Measurements from ENCODE around the gene NAALADL2.

NAALADL2 gene

DNA sequence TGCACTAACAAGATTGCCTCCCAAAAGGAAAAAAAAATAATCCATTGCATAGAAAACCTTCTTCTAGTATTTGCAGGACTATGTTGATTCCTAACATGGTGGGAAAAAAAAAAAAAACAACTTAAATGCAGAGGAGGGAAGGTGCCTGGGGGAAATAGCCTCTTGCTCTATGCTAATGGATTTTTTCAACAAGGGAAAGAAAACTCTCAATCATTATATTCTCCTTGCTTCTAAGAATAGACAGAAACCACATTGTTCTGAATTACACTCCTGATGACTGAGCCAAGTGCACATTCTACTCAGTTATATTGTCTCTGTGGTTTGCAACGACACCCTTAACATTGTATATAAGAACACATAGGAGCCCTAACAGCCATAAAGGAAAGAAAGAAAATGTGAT lies 760.2 kb downstream of the NAALADL2 start:
- DNase-seq = no peak

DNA sequence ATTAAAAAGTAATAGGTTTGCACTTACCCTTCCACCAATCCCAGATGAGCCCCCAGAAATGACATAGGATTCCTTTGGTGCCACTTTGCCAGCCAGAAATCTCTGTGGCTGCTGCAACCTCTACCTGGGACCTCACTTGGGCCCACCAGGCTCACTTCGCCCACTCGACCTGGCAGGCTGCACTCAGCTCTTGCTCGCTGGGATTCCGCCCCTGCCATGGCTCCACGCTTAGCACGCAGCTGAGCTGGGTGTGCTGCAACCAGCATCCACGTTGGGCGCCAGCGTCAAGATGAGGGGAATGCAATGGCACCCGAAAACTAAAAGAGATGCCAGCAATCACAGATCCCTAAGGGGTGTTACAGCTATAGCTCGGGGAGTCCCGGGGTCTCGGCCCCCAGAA lies 761.0 kb downstream of the NAALADL2 start:
- DNase-seq = no peak

DNA sequence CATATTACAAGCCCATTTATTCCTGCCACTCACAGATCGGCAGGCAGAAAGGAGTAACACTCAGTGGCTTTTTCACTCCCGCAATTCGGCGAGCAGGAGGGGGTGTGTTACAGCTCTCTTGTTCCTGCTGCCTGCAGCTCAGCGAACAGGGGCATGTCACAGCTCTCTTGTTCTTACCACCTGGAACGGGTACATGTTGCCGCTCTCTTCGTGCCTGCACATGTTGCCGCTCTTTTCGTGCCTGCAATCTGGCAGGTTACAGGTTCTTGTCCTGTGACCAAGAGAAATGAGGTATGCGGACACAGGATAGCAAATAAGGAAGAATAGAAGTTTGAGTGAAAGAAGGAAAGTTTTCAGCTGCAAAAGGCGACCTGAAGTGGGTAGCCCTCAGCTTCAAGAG lies 761.4 kb downstream of the NAALADL2 start:
- no peak for DNase-seq

DNA sequence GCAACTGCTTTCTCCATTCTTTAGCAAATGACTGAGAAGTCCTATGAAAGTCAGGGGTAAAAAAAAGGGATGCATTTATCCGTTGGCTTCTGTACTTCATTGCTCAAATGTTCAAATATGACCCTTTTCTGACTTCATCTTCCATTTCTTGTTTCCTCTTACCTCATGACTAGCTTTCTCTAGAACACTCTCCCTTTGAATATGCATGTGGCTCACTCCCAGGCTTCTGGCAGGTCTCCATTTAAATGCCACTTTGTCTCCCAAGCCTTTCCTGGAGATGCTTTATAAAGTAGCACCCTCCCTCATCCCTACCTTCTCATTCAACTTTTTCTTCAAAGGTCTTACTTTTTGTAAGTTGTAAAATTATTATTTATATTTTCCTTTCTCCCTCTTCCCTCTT lies 781.8 kb downstream of the NAALADL2 start:
- no peak for DNase-seq

DNA sequence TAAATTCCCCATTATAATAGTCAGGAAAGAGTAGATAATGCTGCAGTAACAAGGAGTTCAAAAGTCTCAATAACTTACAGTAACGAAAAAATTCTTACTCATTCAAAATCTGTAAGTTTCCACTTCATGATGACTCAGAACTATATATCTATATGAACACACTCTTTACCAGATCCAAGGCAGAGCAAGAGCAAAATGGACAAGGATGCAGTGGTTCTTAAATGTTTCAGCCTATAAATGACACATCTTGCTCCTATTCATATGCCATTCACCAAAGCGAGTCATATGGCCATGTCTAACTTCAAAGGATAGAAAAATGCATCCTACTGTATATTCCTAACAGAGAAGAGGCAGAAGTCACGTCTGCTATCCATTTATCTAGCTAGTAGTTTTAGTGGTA lies 787.7 kb downstream of the NAALADL2 start:
- DNase-seq = no peak

DNA sequence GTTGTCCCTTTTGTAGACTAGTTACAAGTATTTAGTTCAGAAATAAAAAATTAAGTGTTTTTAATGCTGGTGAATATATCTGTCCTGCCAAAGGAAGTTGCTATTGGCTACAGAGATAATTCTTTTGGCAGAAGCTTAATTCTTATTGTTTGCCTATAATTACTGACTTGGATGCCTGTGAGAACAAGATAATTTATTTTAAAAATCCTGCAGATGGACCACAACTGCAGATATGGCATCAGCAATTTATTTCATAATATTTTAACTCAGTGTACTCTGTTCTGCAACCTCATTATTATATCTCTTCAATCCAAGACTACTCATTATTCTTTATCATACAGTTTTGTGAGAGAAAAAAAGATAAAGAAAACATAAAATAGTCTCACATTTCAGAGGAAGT lies 789.8 kb downstream of the NAALADL2 start:
- no peak for DNase-seq

DNA sequence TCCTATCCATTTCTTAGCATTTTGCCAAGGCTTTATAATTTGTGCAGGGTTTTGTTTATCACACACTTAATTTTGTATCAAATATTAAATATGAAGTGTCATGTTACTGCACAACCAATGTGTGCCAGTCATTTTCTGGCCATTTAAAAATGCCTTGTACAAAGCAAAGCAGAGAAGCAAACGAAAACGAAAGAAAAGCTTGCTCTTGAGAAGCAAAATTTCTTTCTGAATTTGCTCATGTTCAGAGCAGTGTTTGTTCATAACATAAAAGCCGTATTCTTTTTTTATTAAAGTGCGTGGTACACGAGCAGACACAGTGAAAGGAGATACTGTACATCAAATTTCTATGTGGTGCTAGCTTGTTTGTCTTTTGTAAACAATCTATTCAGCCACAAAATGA lies 792.6 kb downstream of the NAALADL2 start:
- no peak for DNase-seq

DNA sequence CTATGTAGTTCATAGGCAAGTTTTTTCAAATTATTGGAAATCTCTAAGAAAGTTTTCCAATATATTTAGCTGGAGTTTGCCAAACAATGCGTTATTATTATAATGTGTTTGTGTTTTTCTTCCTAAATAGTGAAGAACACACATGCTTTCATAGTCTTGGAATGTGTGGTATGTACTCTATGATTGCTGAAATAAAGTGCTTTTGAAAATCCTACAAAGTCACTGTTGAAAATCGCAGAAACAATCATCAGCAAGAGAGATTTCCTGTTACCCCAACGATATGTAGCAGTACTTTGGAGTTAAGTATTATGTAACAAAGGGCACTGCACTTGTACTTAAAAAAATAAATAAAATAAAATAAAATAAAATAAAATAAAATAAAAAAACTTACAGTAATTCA lies 796.2 kb downstream of the NAALADL2 start:
- no peak for DNase-seq

DNA sequence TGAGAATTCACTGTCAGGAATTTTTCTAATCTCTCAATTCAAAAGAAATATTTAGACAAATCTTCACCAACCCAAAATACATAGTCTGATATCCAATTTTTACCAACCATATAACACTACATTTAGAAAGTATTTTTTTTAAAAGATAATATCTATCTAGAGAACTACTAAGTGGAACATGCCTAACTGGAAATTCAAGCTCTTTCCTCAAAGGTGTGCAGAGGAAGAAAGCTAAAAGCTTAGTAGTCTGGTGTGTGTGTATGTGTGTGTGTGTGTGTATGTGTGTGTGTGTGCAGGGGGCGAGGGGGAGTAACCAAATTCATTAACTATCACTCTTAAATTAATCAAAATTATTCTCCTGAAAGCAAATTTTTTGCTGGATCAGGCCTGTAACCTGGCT lies 797.3 kb downstream of the NAALADL2 start:
- no peak for DNase-seq

DNA sequence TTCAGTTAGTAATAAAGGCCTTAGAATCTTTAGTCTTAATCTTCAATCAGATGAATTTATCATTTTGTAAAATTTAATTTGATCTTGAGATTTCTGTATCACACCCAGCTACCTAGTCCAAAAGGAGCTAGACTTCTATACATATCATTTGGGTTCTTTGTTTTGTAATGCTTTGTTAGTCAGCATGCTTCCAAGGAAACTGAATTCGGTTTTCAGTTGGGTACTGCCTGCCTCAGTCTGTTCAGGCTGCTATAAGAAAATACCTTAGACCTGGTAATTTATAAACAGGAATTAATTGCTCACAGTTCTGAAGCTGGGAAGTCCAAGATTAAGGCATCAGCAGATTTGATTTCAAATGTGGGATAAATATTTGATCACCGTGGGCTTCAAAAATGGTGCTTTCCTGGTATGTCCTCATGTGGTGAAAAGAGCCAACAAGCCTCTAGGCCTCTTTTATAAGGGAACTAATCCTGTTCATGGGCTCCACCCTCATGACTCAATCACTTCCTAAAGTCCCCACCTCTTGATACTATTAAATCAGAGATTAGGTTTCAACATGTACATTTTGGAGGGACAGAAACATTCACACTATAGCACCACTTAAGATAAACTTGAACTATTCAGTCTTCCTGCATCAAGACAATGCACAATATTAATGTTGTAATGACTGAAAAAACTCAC lies 800.7 kb downstream of the NAALADL2 start:
- DNase-seq = no peak

DNA sequence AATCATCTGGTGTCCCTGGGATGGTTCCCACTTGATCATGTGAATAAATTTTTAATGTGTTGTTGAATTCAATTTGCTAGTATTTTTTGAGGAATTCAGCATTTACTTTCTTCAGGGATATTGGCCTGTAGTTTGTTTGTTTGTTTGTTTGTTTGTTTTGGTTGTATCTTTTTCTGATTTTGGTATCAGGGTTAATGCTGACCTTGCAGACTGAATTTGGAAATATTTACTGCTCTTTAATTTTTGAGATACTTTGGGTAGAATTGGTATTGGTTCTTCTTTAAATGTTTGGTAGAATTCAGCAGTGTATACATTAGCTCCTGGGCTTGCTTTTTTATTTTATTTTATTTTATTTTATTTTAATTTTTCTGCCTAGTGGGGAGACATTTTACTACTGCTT lies 803.7 kb downstream of the NAALADL2 start:
- no peak for DNase-seq

DNA sequence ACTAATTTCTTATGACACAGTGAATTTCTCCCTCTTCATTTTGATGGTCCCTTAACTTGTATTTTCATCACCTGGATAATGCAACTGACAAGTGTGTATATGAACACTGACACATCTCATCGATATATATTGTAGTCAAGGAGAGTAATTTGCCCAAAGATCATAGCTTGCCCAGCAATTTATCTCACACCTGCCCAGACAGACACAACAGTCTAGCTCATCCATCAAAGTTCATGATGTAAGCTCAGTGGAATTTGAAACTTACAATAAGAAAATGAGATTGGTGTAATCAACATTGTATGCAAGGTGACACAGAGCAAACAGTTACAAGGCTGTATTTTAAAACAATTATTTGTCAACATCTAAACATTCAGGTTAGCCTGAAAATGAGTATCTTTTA lies 805.8 kb downstream of the NAALADL2 start:
- DNase-seq = no peak

DNA sequence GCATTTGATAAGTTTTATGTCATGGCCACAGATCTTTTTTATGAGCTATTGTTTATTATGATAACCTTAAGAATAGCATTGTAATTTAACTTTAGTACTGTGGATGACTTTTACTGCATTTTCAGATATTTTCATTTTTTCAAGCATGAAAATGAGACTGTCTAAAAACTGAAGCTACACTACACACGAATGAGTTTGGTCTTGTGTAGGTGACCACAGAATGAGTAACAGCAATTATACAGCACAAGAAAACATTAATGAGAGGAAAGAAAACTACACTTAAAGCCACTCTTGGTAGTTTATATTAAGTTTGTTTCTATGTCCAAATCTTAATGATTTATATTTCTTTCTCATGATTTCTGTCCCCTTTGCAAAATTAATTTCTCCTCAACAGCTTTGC lies 809.2 kb downstream of the NAALADL2 start:
- no peak for DNase-seq

DNA sequence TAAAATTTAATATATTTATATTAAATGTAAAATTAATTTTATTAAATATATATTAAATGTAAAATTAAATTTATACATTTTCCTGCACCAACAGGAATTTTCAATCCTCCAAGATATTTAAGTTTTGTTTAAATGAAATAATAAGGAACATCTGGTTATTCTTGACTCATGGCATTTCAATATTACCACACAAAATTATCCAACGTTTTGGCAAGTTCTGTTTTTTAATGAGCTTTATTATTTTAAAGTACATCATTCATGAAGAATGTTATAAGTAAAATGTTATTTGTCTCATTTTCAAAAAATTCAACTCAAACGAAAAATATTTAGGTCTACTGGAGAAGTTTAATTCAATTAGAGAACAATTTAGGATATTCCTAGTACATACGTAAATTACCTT lies 811.4 kb downstream of the NAALADL2 start:
- DNase-seq = no peak

DNA sequence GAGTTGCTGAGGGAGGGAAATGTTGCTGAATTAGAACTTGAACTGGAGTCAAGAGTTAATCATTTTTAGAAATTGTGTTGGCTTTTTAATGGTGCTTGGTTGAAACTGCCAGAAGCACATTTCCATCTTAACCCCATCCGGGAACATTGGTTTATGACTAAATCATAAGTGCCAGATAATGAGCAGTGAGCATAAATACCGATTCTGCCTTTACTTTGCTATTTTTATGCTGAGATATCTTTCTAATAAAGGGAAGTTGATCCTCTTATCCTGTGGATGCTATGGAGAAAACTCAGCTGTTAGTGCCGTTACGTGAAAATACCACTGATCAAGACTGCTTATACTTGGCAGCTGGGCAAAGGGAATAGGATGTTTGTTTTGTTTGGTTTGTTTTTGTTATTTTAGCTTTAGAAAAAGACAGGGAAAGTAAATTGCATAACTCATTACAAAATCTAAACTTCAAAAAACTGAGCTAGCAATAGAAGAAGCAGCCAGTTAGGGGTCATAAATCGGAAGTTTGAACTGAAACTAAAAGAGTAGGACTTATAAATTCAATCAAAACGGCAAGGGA lies 813.1 kb downstream of the NAALADL2 start:
- DNase-seq = no peak

DNA sequence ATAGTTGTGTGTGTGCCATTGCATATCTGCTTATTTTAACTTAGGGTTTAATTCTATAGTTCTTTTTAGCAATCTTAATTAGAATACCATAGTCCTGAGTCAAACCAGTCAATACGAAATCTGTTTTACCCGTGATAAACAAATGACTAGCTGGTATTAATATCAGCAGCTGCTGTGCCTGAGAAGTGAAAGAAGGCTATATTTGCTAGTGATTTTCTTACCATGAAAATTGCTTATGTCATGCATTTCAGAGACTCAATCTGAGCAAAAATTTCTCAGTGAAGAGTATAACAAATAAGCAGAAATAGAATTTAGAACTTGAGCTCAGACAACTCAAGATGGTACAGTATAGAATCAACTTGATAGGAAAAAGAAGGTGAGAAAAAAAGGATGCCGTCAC lies 820.4 kb downstream of the NAALADL2 start:
- DNase-seq = no peak

DNA sequence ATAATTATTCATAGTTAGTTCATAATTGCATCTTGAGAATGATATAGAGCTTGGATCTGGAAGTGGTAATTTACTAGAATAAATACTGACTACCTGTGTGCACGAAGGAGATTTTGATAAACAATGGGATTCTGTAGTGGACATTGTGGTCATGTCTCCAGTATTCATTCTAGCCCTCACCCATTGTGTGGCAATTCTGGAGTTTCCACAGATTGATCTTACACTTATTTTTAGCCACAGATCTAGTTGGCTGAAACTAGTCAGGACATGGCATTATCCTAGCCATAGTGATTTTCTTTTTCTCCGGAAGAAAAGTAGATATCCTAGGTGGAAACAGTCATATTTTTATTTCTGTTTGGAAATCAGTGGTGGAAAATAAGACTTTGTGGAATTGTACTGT lies 833.1 kb downstream of the NAALADL2 start:
- DNase-seq = no peak

DNA sequence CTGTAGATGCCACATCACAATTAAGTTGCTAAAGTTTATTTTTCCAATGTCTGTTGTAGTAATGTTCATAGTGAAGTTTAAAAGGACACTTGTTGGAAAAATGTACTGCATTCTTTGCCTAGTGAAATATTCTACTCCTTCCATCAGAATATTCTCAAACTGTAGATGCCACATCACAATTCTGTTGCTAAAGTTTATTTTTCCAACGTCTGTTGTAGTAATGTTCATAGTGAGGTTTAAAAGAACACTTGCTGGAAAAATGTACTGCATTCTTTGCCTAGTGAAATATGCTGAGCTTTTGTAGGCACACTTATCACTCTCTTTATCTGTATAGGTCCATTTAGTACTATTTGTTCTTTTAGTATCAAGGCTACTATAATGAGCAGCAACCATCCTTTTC lies 836.1 kb downstream of the NAALADL2 start:
- no peak for DNase-seq

DNA sequence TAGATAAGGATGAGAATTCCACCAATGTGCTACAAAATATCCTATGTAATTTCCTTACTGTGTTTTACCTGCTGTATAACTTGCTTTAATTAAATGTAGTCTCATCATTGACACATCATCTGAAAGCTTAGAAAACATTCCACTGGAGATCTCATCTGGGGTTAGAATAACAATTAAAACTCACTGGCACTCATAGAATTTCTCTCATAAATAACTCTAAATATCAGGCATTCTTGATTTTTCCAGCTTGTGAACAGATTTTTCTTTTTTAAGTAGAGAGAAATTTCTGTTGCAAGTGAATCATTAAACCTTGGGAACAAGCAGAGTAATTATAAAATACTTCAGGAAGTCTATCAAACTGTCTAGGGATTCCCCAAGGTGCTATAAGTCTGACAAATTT lies 843.8 kb downstream of the NAALADL2 start:
- no peak for DNase-seq

DNA sequence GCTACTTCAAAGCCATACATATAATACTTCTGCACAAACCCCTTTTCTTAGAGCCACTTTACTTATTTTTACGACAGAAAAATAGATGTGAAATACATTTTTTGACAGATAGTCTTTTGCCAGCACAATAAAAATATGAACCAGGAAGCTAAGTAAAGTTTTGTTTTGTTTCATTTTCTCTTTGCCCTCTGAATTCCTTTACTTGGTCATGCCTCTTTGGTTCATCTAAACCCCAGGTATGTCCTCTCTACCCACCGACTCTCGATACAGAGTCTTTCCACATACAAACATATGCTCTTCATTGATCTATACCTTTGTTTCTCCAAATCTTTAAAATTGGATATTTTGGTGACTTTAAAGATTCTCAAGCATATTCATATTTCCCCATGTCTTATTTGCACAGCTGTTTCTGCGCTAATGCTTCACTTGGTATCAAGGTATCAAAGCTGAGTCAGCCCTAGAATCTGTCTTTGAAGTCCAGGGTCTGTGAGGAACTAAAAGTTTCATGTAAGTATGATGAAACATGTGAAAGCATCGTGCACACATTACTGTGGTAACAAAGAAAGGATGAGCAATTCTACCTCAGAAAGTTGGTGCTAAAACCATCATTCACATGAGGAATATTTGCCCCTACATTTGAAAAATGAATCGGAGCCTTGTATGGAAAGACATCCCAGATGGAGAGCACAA lies 845.4 kb downstream of the NAALADL2 start:
- DNase-seq = no peak

DNA sequence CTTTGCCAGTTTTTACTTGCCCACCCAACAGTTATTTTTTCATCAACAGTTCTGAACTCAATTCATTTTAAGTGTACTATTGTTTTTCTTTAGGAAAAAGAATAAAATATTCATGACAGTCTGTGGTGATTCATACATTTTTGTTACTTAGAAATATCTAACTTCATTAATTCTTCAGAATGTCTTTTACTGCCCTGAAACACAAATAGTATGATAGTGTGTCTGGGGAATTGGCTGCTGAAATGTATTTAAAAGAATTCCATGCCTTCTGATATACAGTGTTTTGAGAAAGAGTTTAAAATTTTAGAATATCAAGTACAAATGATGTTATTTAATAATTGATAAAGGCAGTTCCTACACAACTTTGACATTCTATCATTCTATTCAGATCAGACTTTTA lies 854.1 kb downstream of the NAALADL2 start:
- no peak for DNase-seq

DNA sequence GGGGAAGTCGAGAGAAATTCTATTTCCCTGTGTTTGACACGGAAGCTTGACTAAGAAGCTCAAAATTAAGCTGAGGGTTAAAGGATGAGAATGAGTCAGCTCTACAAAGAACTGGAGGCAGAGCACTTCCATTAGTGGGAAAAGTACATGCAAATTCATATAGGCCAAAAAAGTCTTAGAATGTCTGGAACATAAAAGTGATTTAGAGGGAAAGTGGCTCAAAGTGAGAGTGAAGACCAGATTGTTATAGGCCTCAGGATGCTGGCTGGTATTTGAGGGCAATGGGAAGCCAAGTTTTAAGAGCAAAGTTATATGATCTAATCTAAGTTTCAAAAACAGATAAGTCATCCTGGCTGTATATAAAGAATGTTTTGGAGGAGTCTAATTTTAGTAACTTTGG lies 857.3 kb downstream of the NAALADL2 start:
- no peak for DNase-seq

DNA sequence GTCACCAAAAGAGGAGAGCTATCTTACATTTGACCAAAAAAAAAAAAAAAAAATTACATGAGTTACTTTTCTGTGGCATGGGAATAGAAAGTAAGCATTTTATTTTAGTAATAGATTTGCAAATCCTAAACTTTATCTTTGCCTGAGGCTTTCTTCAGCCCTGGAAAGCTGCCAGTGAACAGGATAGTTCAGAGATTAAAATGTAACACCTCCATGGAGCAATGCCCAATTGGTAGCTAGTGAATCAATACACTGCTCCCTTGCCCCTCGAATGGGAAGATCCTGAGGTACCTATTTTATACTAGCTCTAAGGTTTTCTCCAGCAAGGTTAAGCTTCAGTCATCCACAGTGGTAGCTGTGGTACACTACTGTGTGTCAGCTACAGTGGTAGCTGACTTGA lies 867.1 kb downstream of the NAALADL2 start:
- no peak for DNase-seq

DNA sequence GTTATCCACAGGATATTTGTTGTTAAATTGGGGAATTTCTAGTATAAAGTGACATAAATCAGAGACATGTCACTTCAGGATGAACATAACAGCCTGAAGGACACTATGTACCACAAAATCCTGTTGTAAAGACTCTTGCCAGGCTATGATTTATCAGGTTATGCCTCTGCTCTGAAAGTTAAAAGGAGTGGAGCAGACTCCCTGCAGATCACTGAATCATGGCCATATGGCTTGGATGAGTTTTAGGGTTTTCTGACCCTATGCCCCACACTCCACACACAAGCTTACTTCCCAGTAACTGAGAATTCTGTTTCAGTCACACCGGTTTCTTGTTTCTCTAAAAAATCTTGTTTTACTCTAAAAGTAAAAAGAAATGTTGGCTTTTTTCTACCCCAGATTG lies 869.4 kb downstream of the NAALADL2 start:
- no peak for DNase-seq

DNA sequence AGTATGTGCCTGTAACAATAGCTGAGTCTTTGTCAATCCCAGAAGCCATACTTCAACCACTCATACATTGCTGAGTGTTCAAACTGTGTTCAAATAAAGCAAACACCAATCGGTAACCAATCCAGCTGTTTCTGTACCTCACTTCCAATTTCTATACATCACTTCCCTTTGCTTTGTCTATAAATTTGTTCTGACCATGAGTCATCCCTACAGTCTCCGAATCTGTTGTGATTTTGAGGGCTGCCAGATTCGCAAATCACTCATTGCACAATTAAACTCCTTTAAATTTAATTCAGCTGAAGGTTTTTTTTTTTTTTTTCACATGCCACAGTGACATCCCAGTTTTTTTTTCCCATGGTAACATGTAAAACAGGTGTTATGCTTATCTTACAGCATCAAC lies 870.3 kb downstream of the NAALADL2 start:
- DNase-seq = no peak
